GM06990 (cell line): ENCODE measurements around the gene PRR20G.

Experiments used
- DNase-seq: peaks from one replicate; pipeline ENCODE4 v3.0.0-alpha.2; 2011; ENCODE audit not compliant: insufficient read length; ENCODE audit errors: extremely low read depth
- H3K27me3 ChIP-seq: replicated peaks from 2 replicates; pipeline ENCODE4 v1.6.0; 2011; ENCODE audit warnings: low read length; ENCODE audit not compliant: control insufficient read depth, insufficient read depth
- H3K36me3 ChIP-seq: 2 replicates; pipeline ENCODE4 v1.5.1; 2011; ENCODE audit warnings: low read length; ENCODE audit not compliant: control insufficient read depth, insufficient read depth
- H3K4me3 ChIP-seq: replicated peaks from 2 replicates; pipeline ENCODE4 v1.5.1; 2011; ENCODE audit warnings: low read depth, mild to moderate bottlenecking, control low read depth, low read length
- CTCF ChIP-seq: IDR thresholded peaks from 2 replicates; pipeline ENCODE4 v1.5.1; 2011; ENCODE audit warnings: low read length, control low read depth, mild to moderate bottlenecking, inconsistent platforms; ENCODE audit not compliant: insufficient read depth, poor library complexity, severe bottlenecking

Gene PRR20G

GRCh38 chr3:127288921-127289705, 1.3 kb upstream of the PRR20G start:
- no peak for TF ChIP-seq CTCF
- DNase-seq = no peak
- Histone ChIP-seq H3K36me3 (no peaks in the 10 kb centered on the region), H3K27me3 (no peaks in the 10 kb centered on the region), H3K4me3 (no peak overlapping the region)

- Histone ChIP-seq H3K36me3 (no peaks in the 10 kb centered on the region), H3K27me3 (no peaks in the 10 kb centered on the region), H3K4me3 (no peak overlapping the region)
- no peak for DNase-seq
- TF ChIP-seq CTCF = no peak
Observed at GRCh38 chr3:127288343-127288742, 497 bp upstream of the PRR20G start.

GRCh38 chr3:127286571-127287140, 1.2 kb downstream of the PRR20G start:
- no peaks in the 10 kb centered on the region for H3K36me3 ChIP-seq
- DNase-seq = no peak
- TF ChIP-seq CTCF = no peak
- H3K27me3 ChIP-seq = no peaks in the 10 kb centered on the region
- no peak overlapping the region for H3K4me3 ChIP-seq

- no peak for DNase-seq
- no peak for TF ChIP-seq CTCF
- Histone ChIP-seq H3K36me3 (no peaks in the 10 kb centered on the region), H3K27me3 (no peaks in the 10 kb centered on the region), H3K4me3 (no peak overlapping the region)
Observed at GRCh38 chr3:127284258-127284657, 3.6 kb downstream of the PRR20G start.

- DNase-seq = no peak
- Histone ChIP-seq H3K27me3 (no peaks in the 10 kb centered on the region), H3K4me3 (no peak overlapping the region), H3K36me3 (no peaks in the 10 kb centered on the region)
- no peak for TF ChIP-seq CTCF
Observed at GRCh38 chr3:127277561-127277960, 10.3 kb downstream of the PRR20G start.
